ENCODE measurements around the gene TBPL1. TPM values are rescaled to one million over a fixed set of nuclear protein-coding genes. Genes with fewer than 3 reads are reported as not detected.

The TBPL1 gene
- total and polyA plus RNA-seq, 7 experiments from 2014 or later, result 21.0 to 51.2 (median 31.2) TPM

GRCh38 chr6:133995296-133995695, 42.3 kb downstream of the TBPL1 start:
- ATAC-seq (no peak), DNase-seq (no peak)
- Histone ChIP-seq H3K27me3 (ENCODE audit: control insufficient read depth in 2 of 2, insufficient read depth in 2 of 2, low read length in 2 of 2) (no peaks in the 10 kb centered on the region), H3K27ac (ENCODE audit: low read depth, low read length) (no peak overlapping the region), H3K9me3 (ENCODE audit: control insufficient read depth in 2 of 3, low read length in 3 of 3) (no peaks in the 10 kb centered on the region), H3K4me3 (ENCODE audit: low read length) (no peak overlapping the region), H3K36me3 (ENCODE audit: control insufficient read depth in 2 of 3, insufficient read depth in 3 of 3, low read length in 3 of 3) (no peaks in the 10 kb centered on the region), H3K4me1 (ENCODE audit: control insufficient read depth in 2 of 2, insufficient read depth in 2 of 2, low read length in 2 of 2) (no peaks in the 10 kb centered on the region)
- no peak overlapping the region for H3K27ac Mint-ChIP-seq
- H3K4me1 Mint-ChIP-seq, result no peaks in the 10 kb centered on the region
- peaks cover 0 to 2% (median 0%) of the 10 kb centered on the region in 5 donors for H3K36me3 Mint-ChIP-seq
- intact Hi-C loops (cut with micrococcal nuclease), result no loop called here
- ChIA-PET POLR2A (no interaction called here), CTCF (no interaction called here)
- H3K4me3 Mint-ChIP-seq, result no peak overlapping the region
- H3K9me3 Mint-ChIP-seq, result no peaks in the 10 kb centered on the region
- peaks cover 0 to 2% (median 0%) of the 10 kb centered on the region in 5 donors for H3K27me3 Mint-ChIP-seq

- Mint-ChIP-seq H3K27me3 (peaks cover 0 to 2% (median 0%) of the 10 kb centered on the region in 5 donors), H3K36me3 (no peaks in the 10 kb centered on the region), H3K4me3 (no peak overlapping the region), H3K9me3 (peaks cover 0 to under 1% (median 0%) of the 10 kb centered on the region in 11 donors), H3K4me1 (no peaks in the 10 kb centered on the region), H3K27ac (no peak overlapping the region)
- Histone ChIP-seq H3K27ac (ENCODE audit: low read depth, low read length) (no peak overlapping the region), H3K4me3 (ENCODE audit: low read length) (no peak overlapping the region), H3K4me1 (ENCODE audit: control insufficient read depth in 2 of 2, insufficient read depth in 2 of 2, low read length in 2 of 2) (no peaks in the 10 kb centered on the region), H3K9me3 (ENCODE audit: control insufficient read depth in 2 of 3, low read length in 3 of 3) (no peaks in the 10 kb centered on the region), H3K27me3 (ENCODE audit: control insufficient read depth in 2 of 2, insufficient read depth in 2 of 2, low read length in 2 of 2) (no peaks in the 10 kb centered on the region), H3K36me3 (ENCODE audit: control insufficient read depth in 2 of 3, insufficient read depth in 3 of 3, low read length in 3 of 3) (no peaks in the 10 kb centered on the region)
- no peak for ATAC-seq
- no peak for DNase-seq
- ChIA-PET CTCF (no interaction called here), POLR2A (no interaction called here)
- intact Hi-C loops (cut with micrococcal nuclease), result no loop called here
Measured at GRCh38 chr6:133995758-133996157, 42.7 kb downstream of the TBPL1 start.

- H3K9me3 Mint-ChIP-seq, result peaks cover 0 to 2% (median 0%) of the 10 kb centered on the region in 11 donors
- no peaks in the 10 kb centered on the region for H3K36me3 Mint-ChIP-seq
- peaks cover 0 to 4% (median 0%) of the 10 kb centered on the region in 5 donors for H3K27me3 Mint-ChIP-seq
- Histone ChIP-seq H3K4me1 (ENCODE audit: control insufficient read depth in 2 of 2, insufficient read depth in 2 of 2, low read length in 2 of 2) (no peaks in the 10 kb centered on the region), H3K9me3 (ENCODE audit: control insufficient read depth in 2 of 3, low read length in 3 of 3) (no peaks in the 10 kb centered on the region), H3K27me3 (ENCODE audit: control insufficient read depth in 2 of 2, insufficient read depth in 2 of 2, low read length in 2 of 2) (no peaks in the 10 kb centered on the region), H3K27ac (ENCODE audit: low read depth, low read length) (no peak overlapping the region), H3K4me3 (ENCODE audit: low read length) (no peak overlapping the region), H3K36me3 (ENCODE audit: control insufficient read depth in 2 of 3, insufficient read depth in 3 of 3, low read length in 3 of 3) (no peaks in the 10 kb centered on the region)
- H3K4me1 Mint-ChIP-seq, result no peaks in the 10 kb centered on the region
- no peak overlapping the region for H3K27ac Mint-ChIP-seq
- intact Hi-C loops (cut with micrococcal nuclease), result no loop called here
- no peak for DNase-seq
- ChIA-PET CTCF (no interaction called here), POLR2A (no interaction called here)
- no peak overlapping the region for H3K4me3 Mint-ChIP-seq
- ATAC-seq, result no peak
Measured at GRCh38 chr6:133997267-133997666, 44.2 kb downstream of the TBPL1 start.

GRCh38 chr6:133999305-133999704, 46.3 kb downstream of the TBPL1 start:
- DNase-seq, result no peak
- POLR2A ChIA-PET, result no interaction called here
- H3K9me3 Mint-ChIP-seq, result peaks cover 0 to 2% (median 0%) of the 10 kb centered on the region in 11 donors

GRCh38 chr6:134000443-134000842, 47.4 kb downstream of the TBPL1 start:
- Histone ChIP-seq H3K4me3 (ENCODE audit: low read length) (no peak overlapping the region), H3K9me3 (ENCODE audit: control insufficient read depth in 2 of 3, low read length in 3 of 3) (no peaks in the 10 kb centered on the region), H3K4me1 (ENCODE audit: control insufficient read depth in 2 of 2, insufficient read depth in 2 of 2, low read length in 2 of 2) (no peaks in the 10 kb centered on the region), H3K36me3 (ENCODE audit: control insufficient read depth in 2 of 3, insufficient read depth in 3 of 3, low read length in 3 of 3) (no peaks in the 10 kb centered on the region), H3K27ac (ENCODE audit: low read depth, low read length) (no peak overlapping the region), H3K27me3 (ENCODE audit: control insufficient read depth in 2 of 2, insufficient read depth in 2 of 2, low read length in 2 of 2) (no peaks in the 10 kb centered on the region)
- Mint-ChIP-seq H3K4me3 (no peak overlapping the region), H3K36me3 (peaks cover 0 to under 1% (median 0%) of the 10 kb centered on the region in 5 donors), H3K4me1 (peaks cover 0 to 3% (median 0%) of the 10 kb centered on the region in 7 donors), H3K27me3 (peaks cover 9 to 19% (median 10%) of the 10 kb centered on the region in 5 donors), H3K9me3 (peaks cover 0 to 2% (median 0%) of the 10 kb centered on the region in 11 donors), H3K27ac (no peak overlapping the region)
- no peak for ATAC-seq
- intact Hi-C loops (cut with micrococcal nuclease), result no loop called here
- ChIA-PET POLR2A (no interaction called here), CTCF (no interaction called here)
- no peak for DNase-seq

More at GRCh38 chr6:133999305-133999704, 46.3 kb downstream of the TBPL1 start:
- Histone ChIP-seq H3K4me1 (ENCODE audit: control insufficient read depth in 2 of 2, insufficient read depth in 2 of 2, low read length in 2 of 2) (no peaks in the 10 kb centered on the region), H3K9me3 (ENCODE audit: control insufficient read depth in 2 of 3, low read length in 3 of 3) (no peaks in the 10 kb centered on the region), H3K36me3 (ENCODE audit: control insufficient read depth in 2 of 3, insufficient read depth in 3 of 3, low read length in 3 of 3) (no peaks in the 10 kb centered on the region), H3K27ac (ENCODE audit: low read depth, low read length) (no peak overlapping the region), H3K4me3 (ENCODE audit: low read length) (no peak overlapping the region), H3K27me3 (ENCODE audit: control insufficient read depth in 2 of 2, insufficient read depth in 2 of 2, low read length in 2 of 2) (no peaks in the 10 kb centered on the region)
- CTCF ChIA-PET, result no interaction called here
- intact Hi-C loops (cut with micrococcal nuclease), result no loop called here
- H3K36me3 Mint-ChIP-seq, result no peaks in the 10 kb centered on the region
- peaks cover 5 to 17% (median 9%) of the 10 kb centered on the region in 5 donors for H3K27me3 Mint-ChIP-seq
- no peak overlapping the region for H3K27ac Mint-ChIP-seq
- H3K4me1 Mint-ChIP-seq, result peaks cover 0 to 3% (median 0%) of the 10 kb centered on the region in 7 donors
- ATAC-seq, result no peak
- no peak overlapping the region for H3K4me3 Mint-ChIP-seq

- no peaks in the 10 kb centered on the region for H3K27me3 ChIP-seq (ENCODE audit: control insufficient read depth in 2 of 2, insufficient read depth in 2 of 2, low read length in 2 of 2)
- ChIA-PET CTCF (interaction anchor here (0.6 kb wide), 1 partner anchor 106 kb away, joined by 4 read pairs; no protein-coding TSS in a partner anchor), POLR2A (no interaction called here)
- Mint-ChIP-seq H3K36me3 (peaks cover 0 to 4% (median 0%) of the 10 kb centered on the region in 5 donors), H3K4me1 (peaks cover 0 to 3% (median 0%) of the 10 kb centered on the region in 7 donors), H3K9me3 (peaks cover 0 to 2% (median 0%) of the 10 kb centered on the region in 11 donors), H3K4me3 (no peak overlapping the region), H3K27ac (no peak overlapping the region), H3K27me3 (peaks cover 12 to 22% (median 17%) of the 10 kb centered on the region in 5 donors)
- ATAC-seq, result no peak
- H3K9me3 ChIP-seq (ENCODE audit: control insufficient read depth in 2 of 3, low read length in 3 of 3), result no peaks in the 10 kb centered on the region
- no peak overlapping the region for H3K4me3 ChIP-seq (ENCODE audit: low read length)
- no peak for DNase-seq
- no peaks in the 10 kb centered on the region for H3K4me1 ChIP-seq (ENCODE audit: control insufficient read depth in 2 of 2, insufficient read depth in 2 of 2, low read length in 2 of 2)
- no peaks in the 10 kb centered on the region for H3K36me3 ChIP-seq (ENCODE audit: control insufficient read depth in 2 of 3, insufficient read depth in 3 of 3, low read length in 3 of 3)
- intact Hi-C loops (cut with micrococcal nuclease), result no loop called here
- H3K27ac ChIP-seq (ENCODE audit: low read depth, low read length), result no peak overlapping the region
Measured at GRCh38 chr6:134002821-134003220, 49.8 kb downstream of the TBPL1 start.

- Mint-ChIP-seq H3K36me3 (peaks cover 0 to 4% (median 0%) of the 10 kb centered on the region in 5 donors), H3K27me3 (peaks cover 12 to 22% (median 17%) of the 10 kb centered on the region in 5 donors)
- intact Hi-C loops (cut with micrococcal nuclease), result no loop called here
Measured at GRCh38 chr6:134003542-134003951, 50.5 kb downstream of the TBPL1 start.

More at GRCh38 chr6:134003542-134003951, 50.5 kb downstream of the TBPL1 start:
- no peaks in the 10 kb centered on the region for H3K4me1 ChIP-seq (ENCODE audit: control insufficient read depth in 2 of 2, insufficient read depth in 2 of 2, low read length in 2 of 2)
- no peak overlapping the region for H3K27ac Mint-ChIP-seq
- no peak overlapping the region for H3K4me3 ChIP-seq (ENCODE audit: low read length)
- H3K27me3 ChIP-seq (ENCODE audit: control insufficient read depth in 2 of 2, insufficient read depth in 2 of 2, low read length in 2 of 2), result no peaks in the 10 kb centered on the region
- ATAC-seq, result no peak
- peaks cover 0 to 3% (median 0%) of the 10 kb centered on the region in 7 donors for H3K4me1 Mint-ChIP-seq
- H3K36me3 ChIP-seq (ENCODE audit: control insufficient read depth in 2 of 3, insufficient read depth in 3 of 3, low read length in 3 of 3), result no peaks in the 10 kb centered on the region
- no peak for DNase-seq
- CTCF ChIA-PET, result no interaction called here
- peaks cover 0 to 2% (median 0%) of the 10 kb centered on the region in 11 donors for H3K9me3 Mint-ChIP-seq
- H3K4me3 Mint-ChIP-seq, result no peak overlapping the region
- no peak overlapping the region for H3K27ac ChIP-seq (ENCODE audit: low read depth, low read length)
- POLR2A ChIA-PET, result no interaction called here
- no peaks in the 10 kb centered on the region for H3K9me3 ChIP-seq (ENCODE audit: control insufficient read depth in 2 of 3, low read length in 3 of 3)
